LNCAP (cell line): ENCODE results near the gene ENTPD2.

ENCODE experiments used
- TF ChIP-seq, protein P1 (sequence below): fragments of 450-650 bp; IDR thresholded peaks from 2 replicates; pipeline ENCODE4 v1.5.1; 2017; ENCODE audit warnings: mild to moderate bottlenecking

Gene ENTPD2

DNA sequence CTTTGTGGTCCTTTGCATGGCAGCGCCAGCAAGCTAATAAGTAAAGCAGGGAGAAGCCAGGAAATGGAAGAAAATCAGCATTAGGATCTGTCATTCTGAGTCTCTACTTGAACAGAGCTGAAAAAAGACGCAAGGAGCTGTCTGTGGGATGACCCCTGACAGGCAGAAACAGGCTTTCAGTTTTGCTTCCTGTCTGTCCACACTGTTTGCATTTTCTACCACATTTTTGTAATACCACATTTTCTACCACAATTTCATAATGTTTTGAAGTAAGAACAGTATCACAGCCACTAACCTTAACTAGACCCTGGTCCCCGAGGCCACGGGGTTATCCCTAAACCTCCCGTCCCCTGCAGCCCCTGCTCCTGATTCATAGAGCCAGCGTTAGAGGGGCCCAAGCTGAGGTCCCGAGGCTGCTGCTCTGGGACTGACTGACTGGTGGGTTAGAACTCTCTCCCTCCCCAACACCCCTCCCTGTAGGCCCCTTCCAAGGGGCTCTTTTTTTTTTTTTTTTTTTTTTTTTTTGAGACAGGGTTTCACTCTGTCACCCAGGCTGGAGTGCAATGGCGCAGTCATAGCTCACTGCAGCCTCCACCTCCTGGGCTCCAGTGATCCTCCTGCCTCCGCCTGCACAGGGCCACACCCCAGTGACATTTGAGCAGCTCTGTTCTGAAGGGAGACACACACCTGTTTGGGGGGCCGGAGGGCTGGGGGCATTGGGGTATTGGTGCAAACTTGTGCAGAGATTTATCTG is 53.5 kb downstream of the ENTPD2 start:
- TF ChIP-seq, protein P1, sequence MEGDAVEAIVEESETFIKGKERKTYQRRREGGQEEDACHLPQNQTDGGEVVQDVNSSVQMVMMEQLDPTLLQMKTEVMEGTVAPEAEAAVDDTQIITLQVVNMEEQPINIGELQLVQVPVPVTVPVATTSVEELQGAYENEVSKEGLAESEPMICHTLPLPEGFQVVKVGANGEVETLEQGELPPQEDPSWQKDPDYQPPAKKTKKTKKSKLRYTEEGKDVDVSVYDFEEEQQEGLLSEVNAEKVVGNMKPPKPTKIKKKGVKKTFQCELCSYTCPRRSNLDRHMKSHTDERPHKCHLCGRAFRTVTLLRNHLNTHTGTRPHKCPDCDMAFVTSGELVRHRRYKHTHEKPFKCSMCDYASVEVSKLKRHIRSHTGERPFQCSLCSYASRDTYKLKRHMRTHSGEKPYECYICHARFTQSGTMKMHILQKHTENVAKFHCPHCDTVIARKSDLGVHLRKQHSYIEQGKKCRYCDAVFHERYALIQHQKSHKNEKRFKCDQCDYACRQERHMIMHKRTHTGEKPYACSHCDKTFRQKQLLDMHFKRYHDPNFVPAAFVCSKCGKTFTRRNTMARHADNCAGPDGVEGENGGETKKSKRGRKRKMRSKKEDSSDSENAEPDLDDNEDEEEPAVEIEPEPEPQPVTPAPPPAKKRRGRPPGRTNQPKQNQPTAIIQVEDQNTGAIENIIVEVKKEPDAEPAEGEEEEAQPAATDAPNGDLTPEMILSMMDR: no peak
